ENCODE data around the gene MYO9B. TPM values are rescaled to one million over a fixed set of nuclear protein-coding genes. Genes with fewer than 3 reads are reported as not detected.
A peak's percentile ranks its signal among the peaks of the same experiment; 100 is the strongest.

MYO9B gene
- total RNA-seq, 1 donor = 96.6 TPM

DNA sequence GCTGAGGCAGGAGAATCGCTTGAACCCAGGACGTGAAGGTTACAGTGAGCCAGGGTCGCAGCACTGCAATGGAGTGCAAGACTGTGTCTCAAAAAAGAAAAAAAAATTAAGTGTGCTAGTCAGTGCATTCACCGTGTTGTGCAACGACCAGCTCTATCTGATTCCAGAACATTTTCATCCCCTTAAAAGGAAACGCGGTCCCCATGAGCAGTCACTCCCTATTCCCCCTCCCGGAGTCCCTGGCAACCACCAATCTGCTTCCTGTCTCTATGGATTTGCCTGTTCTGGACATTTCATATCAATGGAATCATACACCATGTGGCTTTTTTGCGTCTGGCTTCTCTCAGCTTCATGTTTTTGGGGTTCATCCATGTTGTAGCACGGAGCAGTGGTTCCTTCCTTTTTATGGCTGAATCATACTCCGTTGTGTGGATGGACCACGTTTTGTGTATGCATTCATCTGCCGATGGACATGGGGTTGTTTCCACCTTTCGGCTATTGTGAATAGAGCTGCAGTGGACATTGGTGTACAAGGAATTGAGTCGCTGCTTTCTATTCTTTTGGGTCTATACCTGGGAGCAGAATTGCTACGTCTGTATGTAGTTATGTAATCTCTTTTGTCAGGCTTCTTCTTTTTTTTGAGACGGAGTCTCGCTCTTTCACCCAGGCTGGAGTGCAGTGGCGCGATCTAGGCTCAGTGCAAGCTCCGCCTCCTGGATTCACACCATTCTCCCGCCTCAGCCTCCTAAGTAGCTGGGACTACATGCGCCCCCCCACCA is 19.8 kb downstream of the MYO9B start:
- Histone ChIP-seq H3K79me2 (ENCODE audit: insufficient read depth, low read length) (peaks cover 96% of the 10 kb centered on the region), H3K27me3 (ENCODE audit: insufficient read depth, low read length) (no peaks in the 10 kb centered on the region), H3K4me3 (ENCODE audit: insufficient read depth, low read length) (no peak overlapping the region), H3K36me3 (ENCODE audit: insufficient read depth, low read length) (peaks cover 18% of the 10 kb centered on the region), H3K4me2 (ENCODE audit: insufficient read depth, low read length) (no peak overlapping the region), H2AFZ (ENCODE audit: low read length) (no peak overlapping the region), H3K9me3 (ENCODE audit: low read depth, low read length) (no peaks in the 10 kb centered on the region), H3K27ac (ENCODE audit: low read depth, low read length) (peak overlapping the region; percentile 37), H4K20me1 (ENCODE audit: insufficient read depth, low read length) (peaks cover 5% of the 10 kb centered on the region), H3K4me1 (ENCODE audit: insufficient read depth, low read length) (peaks cover 20% of the 10 kb centered on the region)
- peak; percentile 72 for DNase-seq (ENCODE audit: insufficient read length, low spot score, missing footprints)
- no peak for TF ChIP-seq CTCF (IDR thresholded peaks at IDR 0.05; ENCODE audit: extremely low read depth, low read depth, low read length)

- H3K9me3 ChIP-seq (ENCODE audit: low read depth, low read length) = no peaks in the 10 kb centered on the region
- peaks cover 24% of the 10 kb centered on the region for H3K36me3 ChIP-seq (ENCODE audit: insufficient read depth, low read length)
- no peak for TF ChIP-seq CTCF (IDR thresholded peaks at IDR 0.05; ENCODE audit: extremely low read depth, low read depth, low read length)
- peak; percentile 87 for DNase-seq (ENCODE audit: insufficient read length, low spot score, missing footprints)
- no peak overlapping the region for H3K4me3 ChIP-seq (ENCODE audit: insufficient read depth, low read length)
- peak overlapping the region; percentile 30 for H3K27ac ChIP-seq (ENCODE audit: low read depth, low read length)
- peaks cover 96% of the 10 kb centered on the region for H3K79me2 ChIP-seq (ENCODE audit: insufficient read depth, low read length)
- H3K4me2 ChIP-seq (ENCODE audit: insufficient read depth, low read length) = peak overlapping the region; percentile 27
- H3K4me1 ChIP-seq (ENCODE audit: insufficient read depth, low read length) = peaks cover 16% of the 10 kb centered on the region
- peaks cover 16% of the 10 kb centered on the region for H4K20me1 ChIP-seq (ENCODE audit: insufficient read depth, low read length)
- no peaks in the 10 kb centered on the region for H3K27me3 ChIP-seq (ENCODE audit: insufficient read depth, low read length)
- no peak overlapping the region for H2AFZ ChIP-seq (ENCODE audit: low read length)
Measured at GRCh38 chr19:17097593-17098126, 22.1 kb downstream of the MYO9B start.

DNA sequence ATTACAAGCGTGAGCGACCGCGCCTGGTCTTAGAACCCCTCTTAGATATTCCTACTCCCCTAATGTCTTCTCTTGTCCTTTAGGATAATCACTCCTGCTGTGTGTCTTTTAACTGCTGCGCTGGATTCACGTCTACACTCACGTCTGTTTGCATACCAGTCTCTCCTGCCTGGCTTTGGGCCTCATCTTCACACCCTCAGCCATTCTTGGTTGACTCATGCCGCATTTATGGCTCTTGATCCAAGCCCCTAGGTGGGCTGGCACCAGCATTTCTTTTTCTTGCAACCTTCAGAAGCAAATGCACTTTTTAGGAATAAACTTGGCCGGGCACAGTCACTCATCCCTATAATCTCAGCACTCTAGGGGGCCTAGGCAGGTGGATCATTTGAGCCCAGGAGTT is 22.7 kb downstream of the MYO9B start:
- no peaks in the 10 kb centered on the region for H3K27me3 ChIP-seq (ENCODE audit: insufficient read depth, low read length)
- no peak overlapping the region for H3K4me3 ChIP-seq (ENCODE audit: insufficient read depth, low read length)
- no peaks in the 10 kb centered on the region for H3K9me3 ChIP-seq (ENCODE audit: low read depth, low read length)
- H3K36me3 ChIP-seq (ENCODE audit: insufficient read depth, low read length) = peaks cover 26% of the 10 kb centered on the region
- TF ChIP-seq CTCF (IDR thresholded peaks at IDR 0.05; ENCODE audit: extremely low read depth, low read depth, low read length) = no peak
- H3K79me2 ChIP-seq (ENCODE audit: insufficient read depth, low read length) = peaks cover 96% of the 10 kb centered on the region
- DNase-seq (ENCODE audit: insufficient read length, low spot score, missing footprints) = peak; percentile 5
- no peak overlapping the region for H2AFZ ChIP-seq (ENCODE audit: low read length)
- no peak overlapping the region for H3K4me2 ChIP-seq (ENCODE audit: insufficient read depth, low read length)
- H3K27ac ChIP-seq (ENCODE audit: low read depth, low read length) = no peak overlapping the region
- H4K20me1 ChIP-seq (ENCODE audit: insufficient read depth, low read length) = peaks cover 19% of the 10 kb centered on the region
- H3K4me1 ChIP-seq (ENCODE audit: insufficient read depth, low read length) = peaks cover 16% of the 10 kb centered on the region
